Osteocyte (in vitro differentiated cells): ENCODE measurements around the gene IDH3G. TPM values are rescaled to one million over a fixed set of nuclear protein-coding genes. Genes with fewer than 3 reads are reported as not detected.

Experiments
- DNase-seq: peaks from one replicate; pipeline ENCODE4 v3.0.0; 2021; ENCODE audit warnings: mixed read lengths; ENCODE audit not compliant: unreplicated experiment; ENCODE audit errors: extremely low spot score
- H3K27ac Mint-ChIP-seq: one replicate; pipeline ENCODE4 v1.8.0; 2021; ENCODE audit warnings: mild to moderate bottlenecking, mixed read lengths; ENCODE audit not compliant: unreplicated experiment
- H3K27me3 Mint-ChIP-seq: one replicate; pipeline ENCODE4 v1.8.0; 2021; ENCODE audit warnings: mixed read lengths; ENCODE audit not compliant: unreplicated experiment
- H3K36me3 Mint-ChIP-seq: one replicate; pipeline ENCODE4 v1.8.0; 2021; ENCODE audit warnings: mixed read lengths; ENCODE audit not compliant: unreplicated experiment
- H3K4me1 Mint-ChIP-seq: one replicate; pipeline ENCODE4 v1.8.0; 2021; ENCODE audit warnings: mixed read lengths; ENCODE audit not compliant: unreplicated experiment
- H3K4me3 Mint-ChIP-seq: one replicate; pipeline ENCODE4 v1.8.0; 2021; ENCODE audit warnings: mild to moderate bottlenecking, moderate library complexity, mixed read lengths; ENCODE audit not compliant: unreplicated experiment
- H3K9me3 Mint-ChIP-seq: one replicate; pipeline ENCODE4 v1.8.0; 2021; ENCODE audit warnings: mixed read lengths; ENCODE audit not compliant: unreplicated experiment
- CTCF ChIP-seq: fragments of 200-600 bp; sonication (generic); IDR thresholded peaks from 2 replicates; pipeline ENCODE4 v1.5.0; 2021; ENCODE audit warnings: antibody characterized with exemption, mild to moderate bottlenecking, moderate library complexity
- total RNA-seq: library from RNA; stranded (reverse); gene quantifications from 2 replicates; pipeline ENCODE4 v1.2.1, GENCODE V29; 2021

The IDH3G gene
- total RNA-seq, 1 donor from 2014 or later = 63.5 TPM

GRCh38 chrX:153775293-153776119 is 18.7 kb downstream of the IDH3G start:
- Mint-ChIP-seq H3K27me3 (no peaks in the 10 kb centered on the region), H3K36me3 (no peaks in the 10 kb centered on the region), H3K27ac (no peak overlapping the region), H3K9me3 (no peaks in the 10 kb centered on the region), H3K4me3 (no peak overlapping the region), H3K4me1 (peaks cover 4% of the 10 kb centered on the region)
- DNase-seq = no peak
- TF ChIP-seq CTCF = no peak

DNA sequence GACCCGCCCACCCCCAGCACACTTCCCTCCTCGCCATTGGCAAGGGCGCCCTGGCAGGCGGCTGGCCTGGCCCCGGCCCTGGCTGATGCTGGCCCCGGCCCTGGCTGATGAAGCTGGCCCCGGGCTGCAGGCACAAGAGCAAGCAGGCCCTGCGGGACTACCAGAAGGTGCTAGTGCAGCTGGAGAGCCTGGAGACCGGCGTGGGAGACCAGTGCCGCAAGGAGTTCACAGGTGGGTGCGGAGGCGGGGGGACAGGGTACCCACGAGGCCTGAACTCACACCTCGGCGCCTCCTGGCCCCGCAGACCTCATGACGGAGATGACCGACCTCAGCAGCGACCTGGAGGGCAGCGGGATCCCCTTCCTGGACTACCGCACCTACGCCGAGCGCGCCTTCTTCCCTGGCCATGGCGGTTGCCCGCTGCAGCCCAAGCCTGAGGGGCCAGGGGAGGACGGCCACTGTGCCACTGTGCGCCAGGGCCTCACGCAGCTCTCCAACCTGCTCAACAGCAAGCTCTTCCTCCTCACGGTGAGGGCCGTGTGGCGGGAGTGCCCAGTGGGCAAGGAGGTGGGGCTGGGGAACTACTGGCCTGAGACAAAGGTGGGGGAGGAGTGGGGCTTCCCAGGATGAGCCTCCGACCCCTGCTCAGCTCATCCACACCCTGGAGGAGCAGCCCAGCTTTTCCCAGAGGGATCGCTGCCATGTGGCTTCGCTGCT is 19.4 kb downstream of the IDH3G start:
- DNase-seq = no peak
- TF ChIP-seq CTCF = no peak
- Mint-ChIP-seq H3K36me3 (no peaks in the 10 kb centered on the region), H3K27ac (no peak overlapping the region), H3K4me1 (no peaks in the 10 kb centered on the region), H3K27me3 (no peaks in the 10 kb centered on the region), H3K4me3 (no peak overlapping the region), H3K9me3 (no peaks in the 10 kb centered on the region)

DNA sequence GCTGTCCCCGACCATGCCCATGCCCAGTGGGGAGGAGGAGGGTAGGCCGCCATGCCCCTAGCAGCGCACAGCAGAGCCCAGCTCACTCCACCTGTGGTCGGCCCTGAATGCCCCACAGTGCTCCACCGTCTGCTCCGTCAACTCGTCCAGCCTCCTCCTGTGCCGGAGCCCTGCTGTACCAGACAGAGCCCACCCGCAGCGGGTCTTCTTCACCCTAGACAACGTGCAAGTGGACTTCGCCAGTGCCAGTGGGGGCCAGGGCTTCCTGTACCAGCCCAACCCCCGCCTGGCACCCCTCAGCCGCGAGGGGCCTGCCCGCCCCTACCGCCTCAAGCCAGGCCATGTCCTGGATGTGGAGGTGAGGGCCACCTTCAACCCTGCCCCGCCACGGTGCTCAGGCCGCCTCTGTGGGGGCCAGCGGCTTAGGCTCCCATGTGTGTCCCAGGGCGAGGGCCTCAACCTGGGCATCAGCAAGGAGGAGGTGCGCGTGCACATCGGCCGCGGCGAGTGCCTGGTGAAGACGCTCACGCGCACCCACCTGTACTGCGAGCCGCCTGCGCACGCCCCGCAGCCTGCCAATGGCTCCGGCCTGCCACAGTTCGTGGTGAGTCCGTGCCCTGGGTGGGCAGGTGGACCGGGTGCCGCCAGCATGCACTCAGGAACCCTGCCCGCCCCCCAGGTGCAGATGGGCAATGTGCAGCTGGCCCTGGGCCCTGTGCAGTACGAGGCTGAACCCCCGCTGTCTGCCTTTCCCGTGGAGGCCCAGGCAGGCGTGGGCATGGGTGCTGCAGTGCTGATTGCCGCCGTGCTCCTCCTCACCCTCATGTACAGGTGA is 20.2 kb downstream of the IDH3G start:
- no peaks in the 10 kb centered on the region for H3K36me3 Mint-ChIP-seq
- TF ChIP-seq CTCF = no peak
- H3K27me3 Mint-ChIP-seq = no peaks in the 10 kb centered on the region
- DNase-seq = no peak
- no peaks in the 10 kb centered on the region for H3K9me3 Mint-ChIP-seq
- no peak overlapping the region for H3K27ac Mint-ChIP-seq
- H3K4me1 Mint-ChIP-seq = no peaks in the 10 kb centered on the region
- no peak overlapping the region for H3K4me3 Mint-ChIP-seq

DNA sequence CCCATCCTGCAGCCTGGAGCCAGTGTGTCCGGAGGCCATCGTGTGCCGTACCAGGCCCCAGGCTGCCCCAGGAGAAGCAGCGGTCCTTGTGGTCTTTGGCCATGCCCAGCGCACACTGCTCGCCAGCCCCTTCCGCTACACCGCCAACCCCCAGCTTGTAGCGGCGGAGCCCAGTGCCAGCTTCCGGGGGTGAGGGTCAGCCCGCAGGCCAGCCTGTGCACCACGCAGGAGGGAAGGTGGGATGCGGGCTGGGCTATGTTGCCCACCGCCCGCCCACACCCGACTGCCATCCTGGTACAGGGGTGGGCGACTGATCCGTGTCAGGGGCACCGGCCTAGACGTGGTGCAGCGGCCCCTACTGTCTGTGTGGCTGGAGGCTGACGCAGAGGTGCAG is 21.0 kb downstream of the IDH3G start:
- H3K27ac Mint-ChIP-seq = no peak overlapping the region
- no peak for DNase-seq

More for the DNA sequence above, 21.0 kb downstream of the IDH3G start:
- Mint-ChIP-seq H3K4me1 (no peaks in the 10 kb centered on the region), H3K9me3 (no peaks in the 10 kb centered on the region), H3K4me3 (no peak overlapping the region), H3K36me3 (no peaks in the 10 kb centered on the region), H3K27me3 (no peaks in the 10 kb centered on the region)
- TF ChIP-seq CTCF = no peak
